Vein endothelial cell (primary cell): ENCODE data around the gene HOGA1. TPM values are rescaled to one million over a fixed set of nuclear protein-coding genes. Genes with fewer than 3 reads are reported as not detected.

ENCODE experiments used
- total RNA-seq: library from RNA; depleted of rRNA; stranded (reverse); fragments of >200 nt; gene quantifications from 2 replicates; pipeline ENCODE4 v1.2.3, GENCODE V29; 2012

HOGA1 gene
- 0.33 and 0.38 TPM in 2 replicates for total RNA-seq

GRCh38 chr10:97584060-97584797, at the start of gene HOGA1:
TSS of gene HOGA1 (plus strand) at chr10:97584389. CDS start at chr10:97584704, 315 bp downstream.

GRCh38 chr10:97572214-97572989, 11.8 kb upstream of the HOGA1 start, which contains the start of gene ANKRD2:
TSS of gene ANKRD2 (plus strand) at chr10:97572779. CDS start at chr10:97572789, 10 bp downstream.

GRCh38 chr10:97589479-97589878, 5.3 kb downstream of the HOGA1 start, which contains the start of gene C10orf62:
TSS of gene C10orf62 (plus strand) at chr10:97589721. CDS start at chr10:97589898, 177 bp downstream.

GRCh38 chr10:97632949-97633884, 49.0 kb downstream of the HOGA1 start, which contains the start of gene MORN4:
TSS of gene MORN4 (minus strand) at chr10:97633500. CDS start at chr10:97619653, 13,847 bp downstream.

GRCh38 chr10:97640174-97640867, 56.1 kb downstream of the HOGA1 start, which contains the start of gene PI4K2A:
TSS of gene PI4K2A (plus strand) at chr10:97640671. CDS start at chr10:97640743, 72 bp downstream.

Other genes starting within 250 kb of the HOGA1 start
- 9.5 and 11.4 TPM in 2 replicates for gene FRAT2, start 249.7 kb upstream of the HOGA1 start, total RNA-seq
- 24.8 and 25.0 TPM in 2 replicates for gene RRP12, start 183.0 kb upstream of the HOGA1 start, total RNA-seq
- gene PGAM1, start 158.2 kb upstream of the HOGA1 start, total RNA-seq: 491 and 495 TPM in 2 replicates
- 38.2 and 45.1 TPM in 2 replicates for gene EXOSC1, start 138.4 kb upstream of the HOGA1 start, total RNA-seq
- gene ZDHHC16, start 138.2 kb upstream of the HOGA1 start, total RNA-seq: 56.7 and 56.8 TPM in 2 replicates
- gene MMS19, start 86.0 kb upstream of the HOGA1 start, total RNA-seq: 117 and 122 TPM in 2 replicates
- 76.6 and 84.6 TPM in 2 replicates for gene UBTD1, start 85.5 kb upstream of the HOGA1 start, total RNA-seq
- gene ANKRD2, start 11.6 kb upstream of the HOGA1 start, total RNA-seq: 0.65 and 1.1 TPM in 2 replicates
- 0.10 TPM in 1 of 2 replicates, not detected in the other for gene C10orf62, start 5.3 kb downstream of the HOGA1 start, total RNA-seq
- gene MORN4, start 49.1 kb downstream of the HOGA1 start, total RNA-seq: 0.76 and 2.9 TPM in 2 replicates
- gene PI4K2A, start 56.3 kb downstream of the HOGA1 start, total RNA-seq: 16.2 and 17.3 TPM in 2 replicates
- 2.9 and 3.9 TPM in 2 replicates for gene AVPI1, start 102.9 kb downstream of the HOGA1 start, total RNA-seq
- gene MARVELD1, start 129.3 kb downstream of the HOGA1 start, total RNA-seq: 46.7 and 54.4 TPM in 2 replicates
- 16.7 and 21.9 TPM in 2 replicates for gene ZFYVE27, start 152.7 kb downstream of the HOGA1 start, total RNA-seq
- not detected in 2 replicates for gene SFRP5, start 187.6 kb downstream of the HOGA1 start, total RNA-seq